Epithelial cell of proximal tubule (primary cell): ENCODE data around the gene SLC36A3. TPM values are rescaled to one million over a fixed set of nuclear protein-coding genes. Genes with fewer than 3 reads are reported as not detected.

Source experiments
- DNase-seq: peaks from one replicate; pipeline ENCODE4 v3.0.0-alpha.2; 2011; ENCODE audit warnings: low read depth
- H3K4me3 ChIP-seq: 2 replicates; pipeline ENCODE4 v1.5.1; 2011; ENCODE audit warnings: low read depth, mild to moderate bottlenecking, low read length
- CTCF ChIP-seq: conservative IDR thresholded peaks from 2 replicates; pipeline ENCODE4 v1.5.1; 2012; ENCODE audit warnings: low read depth, mild to moderate bottlenecking, low read length
- total RNA-seq: library from RNA; depleted of rRNA; stranded (reverse); fragments of >200 nt; gene quantifications from 2 replicates; pipeline ENCODE4 v1.2.3, GENCODE V29; 2015

The SLC36A3 gene
- not detected in 2 replicates for total RNA-seq

- no peak for TF ChIP-seq CTCF
- no peak within 1 kb of the TSS for H3K4me3 ChIP-seq
- DNase-seq: no peak
Observed at GRCh38 chr5:151303666-151304065, at the start of gene SLC36A3. TSS of gene SLC36A3 (minus strand) at chr5:151303766. CDS start at chr5:151303354, 412 bp downstream.

GRCh38 chr5:151351671-151352070 lies 48.1 kb upstream of the SLC36A3 start:
- DNase-seq: no peak
- no peak for TF ChIP-seq CTCF
- H3K4me3 ChIP-seq: no peak overlapping the region

- no peak for DNase-seq
- no peak for TF ChIP-seq CTCF
Observed at GRCh38 chr5:151348789-151349188, 45.2 kb upstream of the SLC36A3 start.

GRCh38 chr5:151347369-151347768 lies 43.8 kb upstream of the SLC36A3 start, which contains the start of gene SLC36A2:
TSS of gene SLC36A2 (minus strand) at chr5:151347559. CDS start at chr5:151347460, 99 bp downstream.
- no peak for TF ChIP-seq CTCF
- no peak within 1 kb of the TSS for H3K4me3 ChIP-seq
- DNase-seq: no peak

More at GRCh38 chr5:151348789-151349188, 45.2 kb upstream of the SLC36A3 start:
- H3K4me3 ChIP-seq: no peak overlapping the region

GRCh38 chr5:151345808-151346478 lies 42.4 kb upstream of the SLC36A3 start:
- TF ChIP-seq CTCF: no peak
- DNase-seq: peak; percentile 57
- peak overlapping the region; percentile 23 for H3K4me3 ChIP-seq

- no peak for TF ChIP-seq CTCF
- DNase-seq: peak; percentile 64
- peak overlapping the region; percentile 23 for H3K4me3 ChIP-seq
Observed at GRCh38 chr5:151345187-151345807, 41.7 kb upstream of the SLC36A3 start.
